Tibial artery (tissue), 4 donors: Measurements from ENCODE around the gene PRDM16.

Source experiments
- DNase-seq, 2 donors: peaks; one replicate each; pipeline ENCODE4 v3.0.0-alpha.2; 2019
- H3K27ac ChIP-seq, 2 donors: fragments of 200-600 bp; sonication (generic) in 1 of 2; 1 replicate in 1 of 2; 2 replicates in 1 of 2; pipeline ENCODE4 v1.5.1; 2018 to 2019; ENCODE audit warnings: mild to moderate bottlenecking in 1 of 2
- H3K27me3 ChIP-seq, 2 donors: fragments of 200-600 bp; sonication (generic) in 1 of 2; one replicate each; pipeline versions ENCODE4 v1.5.1 to v1.6.0; 2016 to 2019
- H3K36me3 ChIP-seq, 3 donors: fragments of 200-600 bp; sonication (generic) in 2 of 3; one replicate each; pipeline ENCODE4 v1.5.1; 2016 to 2019; ENCODE audit warnings: mild to moderate bottlenecking in 2 of 3
- H3K4me1 ChIP-seq, 4 donors: fragments of 200-600 bp; sonication (generic) in 2 of 4; 1 replicate in 3 of 4; 2 replicates in 1 of 4; pipeline ENCODE4 v1.5.1; 2016 to 2019
- H3K4me3 ChIP-seq, 2 donors: fragments of 200-600 bp; sonication (generic) in 1 of 2; 1 replicate in 1 of 2; 2 replicates in 1 of 2; pipeline ENCODE4 v1.5.1; 2018 to 2019; ENCODE audit warnings: mild to moderate bottlenecking in 2 of 2
- H3K9me3 ChIP-seq, 3 donors: fragments of 200-600 bp; sonication (generic) in 1 of 3; one replicate each; pipeline ENCODE4 v1.5.1; 2016 to 2019
- intact Hi-C: fragments of 100-400 bp; cut with DNase I; formaldehyde crosslinking; loops from one replicate; pipeline ENCODE4 v1.15.0; 2023; ENCODE audit warnings: low total_unique reads
- TF ChIP-seq, protein P1 (sequence below), 2 experiments: fragments of 200-600 bp in 1 of 2; fragments of 450-650 bp in 1 of 2; IDR thresholded peaks; one replicate each; pipeline ENCODE4 v1.5.1; 2017 to 2019; ENCODE audit warnings: antibody characterized with exemption in 2 of 2, mild to moderate bottlenecking in 1 of 2, moderate library complexity in 1 of 2

Gene PRDM16

DNA sequence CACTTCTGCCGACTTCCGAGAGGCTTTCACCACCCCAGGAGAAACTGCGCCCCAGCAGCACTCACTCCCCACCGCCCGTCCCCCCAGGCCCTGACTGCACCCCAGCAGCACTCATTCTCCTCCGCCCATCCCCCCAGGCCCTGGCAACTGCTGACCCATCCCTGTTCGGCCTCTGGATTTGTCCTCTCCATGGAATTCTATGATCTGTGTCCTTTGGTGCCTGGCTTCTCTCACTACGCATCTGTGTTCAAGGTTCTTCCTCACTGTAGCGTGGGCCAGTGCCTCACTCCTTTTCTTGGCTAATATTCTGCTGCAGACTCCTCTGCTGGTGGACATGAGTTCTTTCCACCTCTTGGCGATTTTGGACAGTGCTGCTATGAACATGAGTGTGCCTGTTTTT, 263.7 kb downstream of the PRDM16 start:
- Histone ChIP-seq H3K27me3 (no peaks in the 10 kb centered on the region), H3K27ac (peak overlapping the region; percentile 78 to 83), H3K4me1 (peaks cover 0 to 79% (median 39%) of the 10 kb centered on the region in 4 donors), H3K36me3 (no peaks in the 10 kb centered on the region), H3K9me3 (no peaks in the 10 kb centered on the region), H3K4me3 (no peak overlapping the region)
- intact Hi-C loops: no loop called here
- no peak for DNase-seq
- TF ChIP-seq, protein P1, sequence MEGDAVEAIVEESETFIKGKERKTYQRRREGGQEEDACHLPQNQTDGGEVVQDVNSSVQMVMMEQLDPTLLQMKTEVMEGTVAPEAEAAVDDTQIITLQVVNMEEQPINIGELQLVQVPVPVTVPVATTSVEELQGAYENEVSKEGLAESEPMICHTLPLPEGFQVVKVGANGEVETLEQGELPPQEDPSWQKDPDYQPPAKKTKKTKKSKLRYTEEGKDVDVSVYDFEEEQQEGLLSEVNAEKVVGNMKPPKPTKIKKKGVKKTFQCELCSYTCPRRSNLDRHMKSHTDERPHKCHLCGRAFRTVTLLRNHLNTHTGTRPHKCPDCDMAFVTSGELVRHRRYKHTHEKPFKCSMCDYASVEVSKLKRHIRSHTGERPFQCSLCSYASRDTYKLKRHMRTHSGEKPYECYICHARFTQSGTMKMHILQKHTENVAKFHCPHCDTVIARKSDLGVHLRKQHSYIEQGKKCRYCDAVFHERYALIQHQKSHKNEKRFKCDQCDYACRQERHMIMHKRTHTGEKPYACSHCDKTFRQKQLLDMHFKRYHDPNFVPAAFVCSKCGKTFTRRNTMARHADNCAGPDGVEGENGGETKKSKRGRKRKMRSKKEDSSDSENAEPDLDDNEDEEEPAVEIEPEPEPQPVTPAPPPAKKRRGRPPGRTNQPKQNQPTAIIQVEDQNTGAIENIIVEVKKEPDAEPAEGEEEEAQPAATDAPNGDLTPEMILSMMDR (IDR thresholded peaks at IDR 0.05): no peak

GRCh38 chr1:3333903-3334302, 264.9 kb downstream of the PRDM16 start:
- H3K36me3 ChIP-seq: no peaks in the 10 kb centered on the region
- TF ChIP-seq, protein P1 (IDR thresholded peaks at IDR 0.05): no peak
- intact Hi-C loops: no loop called here
- H3K9me3 ChIP-seq: no peaks in the 10 kb centered on the region
- no peaks in the 10 kb centered on the region for H3K27me3 ChIP-seq
- DNase-seq: peak in 1 of 2 donors; percentile 86
- H3K27ac ChIP-seq: peak overlapping the region; percentile 78 to 83
- H3K4me1 ChIP-seq: peaks cover 0 to 84% (median 48%) of the 10 kb centered on the region in 4 donors
- H3K4me3 ChIP-seq: no peak overlapping the region

- intact Hi-C loops: no loop called here
- DNase-seq: no peak
- Histone ChIP-seq H3K4me3 (no peak overlapping the region), H3K9me3 (no peaks in the 10 kb centered on the region), H3K4me1 (peaks cover 0 to 84% (median 53%) of the 10 kb centered on the region in 4 donors), H3K36me3 (no peaks in the 10 kb centered on the region), H3K27me3 (no peaks in the 10 kb centered on the region), H3K27ac (peak overlapping the region; percentile 78 to 83)
- TF ChIP-seq, protein P1 (IDR thresholded peaks at IDR 0.05): no peak
These were observed 265.4 kb downstream of the PRDM16 start for GRCh38 chr1:3334366-3334765.

- peak overlapping the region; percentile 78 to 83 for H3K27ac ChIP-seq
- DNase-seq: no peak
- H3K4me1 ChIP-seq: peaks cover 0 to 78% (median 46%) of the 10 kb centered on the region in 4 donors
- TF ChIP-seq, protein P1 (IDR thresholded peaks at IDR 0.05): no peak
- no peaks in the 10 kb centered on the region for H3K9me3 ChIP-seq
- H3K36me3 ChIP-seq: no peaks in the 10 kb centered on the region
- no peaks in the 10 kb centered on the region for H3K27me3 ChIP-seq
- intact Hi-C loops: no loop called here
- H3K4me3 ChIP-seq: no peak overlapping the region
These were observed 267.0 kb downstream of the PRDM16 start for GRCh38 chr1:3335754-3336640.

- no peaks in the 10 kb centered on the region for H3K36me3 ChIP-seq
- H3K27me3 ChIP-seq: no peaks in the 10 kb centered on the region
- no peak overlapping the region for H3K4me3 ChIP-seq
- no peak overlapping the region for H3K27ac ChIP-seq
- H3K4me1 ChIP-seq: peaks cover 0 to 69% (median 45%) of the 10 kb centered on the region in 4 donors
- no peaks in the 10 kb centered on the region for H3K9me3 ChIP-seq
- intact Hi-C loops: no loop called here
- no peak for DNase-seq
- TF ChIP-seq, protein P1 (IDR thresholded peaks at IDR 0.05): no peak
These were observed 267.9 kb downstream of the PRDM16 start for GRCh38 chr1:3336641-3337630.
